Esophagus muscularis mucosa (tissue), 4 donors: ENCODE data around the gene AQP7. TPM values are rescaled to one million over a fixed set of nuclear protein-coding genes. Genes with fewer than 3 reads are reported as not detected.

Experiments used
- DNase-seq: peaks from one replicate; pipeline ENCODE4 v3.0.0-alpha.2; 2017; ENCODE audit errors: extremely low spot score
- H3K27ac ChIP-seq, 4 donors: fragments of 200-600 bp; sonication (generic); replicated peaks in 1 of 4; 1 replicate in 3 of 4; 2 replicates in 1 of 4; pipeline ENCODE4 v1.5.1; 2016 to 2019; ENCODE audit warnings: mild to moderate bottlenecking in 1 of 4
- H3K27me3 ChIP-seq, 4 donors: fragments of 200-600 bp; sonication (generic); one replicate each; pipeline versions ENCODE4 v1.5.1 to v1.6.0; 2016 to 2019
- H3K36me3 ChIP-seq, 4 donors: fragments of 200-600 bp; sonication (generic); one replicate each; pipeline ENCODE4 v1.5.1; 2016 to 2019
- H3K4me1 ChIP-seq, 4 donors: fragments of 200-600 bp; sonication (generic); one replicate each; pipeline ENCODE4 v1.5.1; 2016 to 2019
- H3K4me3 ChIP-seq, 4 donors: fragments of 200-600 bp; sonication (generic); 1 replicate in 2 of 4; 2 replicates in 2 of 4; pipeline ENCODE4 v1.5.1; 2016 to 2019; ENCODE audit warnings: mild to moderate bottlenecking in 4 of 4, moderate library complexity in 1 of 4
- H3K9me3 ChIP-seq, 4 donors: fragments of 200-600 bp; sonication (generic); 1 replicate in 3 of 4; 2 replicates in 1 of 4; pipeline ENCODE4 v1.5.1; 2016 to 2019
- CTCF ChIP-seq, 3 experiments: fragments of 200-600 bp in 2 of 3; fragments of 450-650 bp in 1 of 3; sonication (generic) in 2 of 3; IDR thresholded peaks; one replicate each; pipeline ENCODE4 v1.5.1; 2017 to 2019; ENCODE audit warnings: antibody characterized with exemption in 3 of 3, mild to moderate bottlenecking in 2 of 3, moderate library complexity in 1 of 3
- EP300 ChIP-seq: sonication (generic); formaldehyde crosslinking; IDR thresholded peaks from one replicate; pipeline ENCODE4 v1.6.1; 2017; ENCODE audit warnings: antibody characterized with exemption
- POLR2A ChIP-seq: fragments of 450-650 bp; IDR thresholded peaks from one replicate; pipeline ENCODE4 v1.6.1; 2017; ENCODE audit warnings: antibody characterized with exemption, moderate library complexity, mild to moderate bottlenecking, low read depth
- POLR2AphosphoS5 ChIP-seq, 2 donors: sonication (generic); formaldehyde crosslinking; IDR thresholded peaks; one replicate each; pipeline ENCODE4 v1.6.1; 2017; ENCODE audit warnings: antibody characterized with exemption in 2 of 2
- WGBS: methylation state at CpG from one replicate; pipeline ENCODE4 v1.1.5; 2018; 5-methylcytosine and 5-hydroxymethylcytosine counted together
- intact Hi-C: fragments of 100-400 bp; cut with DNase I; formaldehyde crosslinking; loops from one replicate; pipeline ENCODE4 v1.15.1; 2023
- total RNA-seq, 4 donors: library from RNA; depleted of rRNA; stranded (reverse); fragments of >200 nt; gene quantifications; one replicate each; pipeline versions ENCODE4 v1.1.0 to v1.2.1, GENCODE V29; 2016

AQP7 gene
- total RNA-seq, 4 donors from 2014 or later, result 0.33 to 1.8 (median 1.4) TPM

DNA sequence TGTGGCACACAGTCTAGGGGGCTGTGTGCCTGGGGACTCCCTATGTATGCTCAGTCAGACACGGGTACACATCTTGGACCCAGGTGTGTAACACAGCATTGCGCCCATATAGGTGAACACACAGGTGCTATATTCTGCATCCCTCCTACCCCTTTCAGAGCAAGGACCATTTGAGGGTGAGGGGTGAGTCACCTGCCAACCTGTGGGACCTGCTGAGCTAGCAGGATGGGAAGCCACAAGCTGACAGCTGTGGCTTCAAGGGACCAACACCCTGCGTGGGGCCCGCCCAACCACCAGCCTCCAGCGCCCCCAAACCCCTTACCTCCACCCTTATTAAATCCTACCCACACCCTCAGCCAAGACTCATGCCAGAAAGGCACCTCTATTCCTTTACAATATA is 14.6 kb upstream of the AQP7 start:
- no peak for DNase-seq
- Histone ChIP-seq H3K27me3 (peaks cover 0 to 18% (median 0%) of the 10 kb centered on the region in 4 donors), H3K4me1 (peaks cover 3 to 21% (median 13%) of the 10 kb centered on the region in 4 donors), H3K4me3 (no peak overlapping the region), H3K36me3 (no peaks in the 10 kb centered on the region), H3K9me3 (no peaks in the 10 kb centered on the region), H3K27ac (no peak overlapping the region)
- intact Hi-C loops, result loop anchor here (5.0 kb wide), 2 partner anchors 45 to 130 kb away; no protein-coding TSS in a partner anchor
- WGBS, result 97% methylated on average over 3 of the region's 5 CpGs
- TF ChIP-seq POLR2A, result no peak
- TF ChIP-seq POLR2AphosphoS5 (IDR thresholded peaks at IDR 0.05), result no peak
- no peak for TF ChIP-seq CTCF (IDR thresholded peaks at IDR 0.05)
- TF ChIP-seq EP300, result no peak

GRCh38 chr9:33415501-33416038 is 13.2 kb upstream of the AQP7 start:
- no peaks in the 10 kb centered on the region for H3K36me3 ChIP-seq
- peak; percentile 76 to 84 (median 77) for TF ChIP-seq CTCF (IDR thresholded peaks at IDR 0.05)
- no peak for TF ChIP-seq POLR2A
- H3K4me3 ChIP-seq, result no peak overlapping the region
- 31% methylated on average over 9 of the region's 9 CpGs for WGBS
- intact Hi-C loops, result loop anchor here (1.0 to 5.0 kb wide), 3 partner anchors 40 to 128 kb away; no protein-coding TSS in a partner anchor
- H3K9me3 ChIP-seq, result no peaks in the 10 kb centered on the region
- H3K27me3 ChIP-seq, result peaks cover 0 to 18% (median 0%) of the 10 kb centered on the region in 4 donors
- no peak overlapping the region for H3K27ac ChIP-seq
- peaks cover 3 to 21% (median 13%) of the 10 kb centered on the region in 4 donors for H3K4me1 ChIP-seq
- DNase-seq, result no peak

DNA sequence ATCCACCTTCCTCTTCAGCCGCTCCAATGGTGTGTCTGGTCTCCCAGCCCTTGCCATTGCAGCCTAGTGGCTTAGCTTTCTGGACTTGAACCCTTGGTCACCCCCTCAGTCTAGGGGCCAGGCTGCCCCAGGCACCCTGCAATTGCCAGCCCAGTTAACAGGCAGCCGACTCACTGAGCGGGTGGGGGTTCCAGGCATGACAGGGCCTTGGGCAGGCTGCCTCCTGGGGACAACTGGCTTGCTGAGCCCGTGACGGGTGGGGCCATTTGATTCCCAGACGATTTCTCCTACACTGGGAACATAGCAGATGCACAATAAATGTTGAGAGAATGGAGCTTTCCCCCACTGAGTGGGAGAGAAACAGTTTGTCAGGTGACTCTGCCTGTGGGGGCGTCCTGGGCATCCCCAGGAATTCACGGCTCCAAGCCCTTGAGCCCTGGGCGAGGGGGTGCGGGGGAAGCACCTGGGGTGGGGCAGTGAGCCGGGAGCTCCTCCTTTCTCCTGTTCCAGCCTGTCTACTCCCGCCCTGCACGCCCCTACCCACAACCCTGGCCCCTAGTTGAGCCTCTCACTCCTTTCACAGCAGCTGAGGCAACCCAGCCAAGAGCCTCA is 12.6 kb upstream of the AQP7 start:
- WGBS, result 76% methylated on average over 8 of the region's 13 CpGs

GRCh38 chr9:33414268-33414667 is 11.9 kb upstream of the AQP7 start:
- no peak for TF ChIP-seq CTCF (IDR thresholded peaks at IDR 0.05)
- no peak for TF ChIP-seq EP300
- TF ChIP-seq POLR2AphosphoS5 (IDR thresholded peaks at IDR 0.05), result no peak
- TF ChIP-seq POLR2A, result no peak
- Histone ChIP-seq H3K36me3 (no peaks in the 10 kb centered on the region), H3K27ac (no peak overlapping the region), H3K27me3 (peaks cover 0 to 18% (median 0%) of the 10 kb centered on the region in 4 donors), H3K9me3 (no peaks in the 10 kb centered on the region), H3K4me3 (no peak overlapping the region), H3K4me1 (peaks cover 3 to 21% (median 13%) of the 10 kb centered on the region in 4 donors)
- no peak for DNase-seq
- 48% methylated on average over 3 of the region's 3 CpGs for WGBS
- intact Hi-C loops, result no loop called here

More for the DNA sequence above, 12.6 kb upstream of the AQP7 start:
- no peak for DNase-seq
- no peaks in the 10 kb centered on the region for H3K9me3 ChIP-seq
- H3K27me3 ChIP-seq, result peaks cover 0 to 18% (median 0%) of the 10 kb centered on the region in 4 donors
- H3K36me3 ChIP-seq, result no peaks in the 10 kb centered on the region
- intact Hi-C loops, result loop anchor here (1.0 to 5.0 kb wide), 3 partner anchors 40 to 128 kb away; no protein-coding TSS in a partner anchor
- TF ChIP-seq POLR2A, result no peak
- TF ChIP-seq EP300, result no peak
- TF ChIP-seq POLR2AphosphoS5 (IDR thresholded peaks at IDR 0.05), result no peak
- TF ChIP-seq CTCF (IDR thresholded peaks at IDR 0.05), result no peak
- H3K4me3 ChIP-seq, result no peak overlapping the region
- H3K4me1 ChIP-seq, result peaks cover 3 to 21% (median 13%) of the 10 kb centered on the region in 4 donors
- H3K27ac ChIP-seq, result no peak overlapping the region
